GM19099 (cell line): Measurements from ENCODE around the gene UBE3B.

Experiments used
- POLR2A ChIP-seq: IDR thresholded peaks from 3 replicates; pipeline ENCODE4 v1.6.1; 2011; ENCODE audit warnings: low read depth; ENCODE audit not compliant: insufficient read length; ENCODE audit errors: extremely low read depth

UBE3B gene

DNA sequence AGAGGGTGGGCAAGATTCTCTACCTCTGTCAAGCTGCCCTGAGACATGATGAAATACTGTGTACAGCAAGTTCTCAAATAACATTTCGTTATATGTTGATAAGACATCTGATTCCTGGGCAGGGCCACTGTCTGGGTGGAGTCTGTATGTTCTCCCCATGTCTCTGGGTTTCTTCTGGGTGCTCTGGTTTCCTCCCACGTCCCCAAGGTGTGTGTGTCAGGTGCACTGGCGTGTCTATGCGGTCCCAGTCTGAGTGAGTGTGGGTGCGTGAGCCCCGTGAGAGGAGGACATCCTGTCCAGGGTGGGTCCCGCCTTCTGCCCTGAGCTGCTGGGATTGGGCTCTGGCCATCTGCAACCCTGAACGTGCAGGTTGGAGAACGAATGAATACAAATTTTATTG, 30.0 kb upstream of the UBE3B start:
- TF ChIP-seq POLR2A: no peak

DNA sequence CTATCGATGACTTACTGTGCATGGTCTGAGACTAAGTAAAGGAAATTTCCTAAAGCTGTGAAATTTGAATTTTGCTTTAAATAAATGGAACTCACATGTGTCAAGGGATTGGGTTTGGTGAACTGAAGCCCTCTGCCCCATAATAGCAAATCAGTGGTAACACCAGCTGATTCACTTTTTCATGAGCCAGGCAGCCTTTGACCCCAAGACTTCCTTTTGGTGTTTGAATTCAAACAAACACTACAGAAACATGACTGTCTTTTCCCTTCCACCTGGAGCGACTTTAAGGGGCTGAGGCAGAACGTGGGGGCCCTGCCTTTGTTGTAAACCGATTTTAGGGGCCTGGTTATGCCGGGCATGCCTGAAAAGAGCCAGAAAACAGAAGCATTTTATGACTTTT, 29.2 kb upstream of the UBE3B start:
- TF ChIP-seq POLR2A: no peak

DNA sequence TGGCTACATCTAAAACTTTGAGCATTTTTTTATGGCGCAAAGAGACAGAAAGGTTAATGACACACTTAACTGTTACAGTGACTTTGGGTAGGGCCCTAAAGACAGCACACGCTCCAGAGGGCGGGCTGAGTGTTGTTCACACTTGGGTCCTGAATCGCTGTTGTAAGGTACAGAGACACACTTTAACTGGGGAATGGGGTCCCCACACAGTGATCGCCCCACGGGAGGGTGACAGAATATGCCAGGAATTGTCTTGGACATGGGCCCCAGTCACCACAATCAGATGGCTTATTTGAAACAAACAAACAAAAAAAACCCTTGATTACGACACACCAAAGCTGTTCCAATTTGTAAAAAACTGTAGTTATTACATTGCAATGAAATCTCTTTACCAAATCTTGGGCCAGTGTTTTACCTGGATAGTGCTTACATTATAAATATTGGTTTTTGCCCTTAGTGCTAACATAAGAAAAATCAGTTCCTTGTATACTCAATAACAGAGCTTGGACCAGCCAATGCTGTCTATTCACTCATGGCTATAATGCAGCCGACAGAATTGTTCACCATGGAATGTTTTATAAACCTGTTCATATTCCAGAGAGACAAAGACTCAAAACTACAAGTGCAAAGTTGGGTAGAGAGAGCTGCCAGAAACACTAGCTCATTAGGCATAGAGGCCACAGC, 28.6 kb upstream of the UBE3B start:
- no peak for TF ChIP-seq POLR2A

DNA sequence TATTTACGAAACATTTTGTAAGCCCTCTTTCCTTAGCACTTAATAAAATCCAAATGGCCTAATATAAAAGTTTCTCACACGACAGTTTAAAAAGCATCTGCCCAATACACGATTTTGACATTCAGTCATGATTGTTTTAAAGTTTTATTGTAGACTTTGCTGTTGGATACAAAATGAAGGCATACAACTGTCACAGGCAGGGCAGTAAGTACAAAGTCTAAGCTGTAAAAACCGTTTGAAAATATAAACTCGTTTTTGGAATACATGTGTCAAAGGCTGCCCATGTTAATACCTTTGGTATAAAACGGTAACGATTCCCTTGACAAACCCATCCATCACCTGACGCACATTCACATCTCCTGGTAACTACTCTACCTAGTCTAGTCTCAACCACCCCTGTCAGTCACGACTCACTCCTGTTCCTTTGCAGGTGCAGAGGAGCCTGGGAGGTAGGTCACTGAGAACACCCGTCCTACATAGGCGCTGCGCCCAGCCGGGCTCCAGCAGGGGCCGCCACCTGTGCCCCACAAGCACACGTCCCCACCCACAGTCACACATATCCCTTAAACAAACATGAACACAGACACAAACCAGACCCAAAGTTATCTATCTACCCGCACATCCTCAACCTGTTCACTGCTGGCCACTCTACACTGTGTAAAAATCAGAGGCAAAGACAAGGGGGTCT, 27.4 kb upstream of the UBE3B start:
- no peak for TF ChIP-seq POLR2A

DNA sequence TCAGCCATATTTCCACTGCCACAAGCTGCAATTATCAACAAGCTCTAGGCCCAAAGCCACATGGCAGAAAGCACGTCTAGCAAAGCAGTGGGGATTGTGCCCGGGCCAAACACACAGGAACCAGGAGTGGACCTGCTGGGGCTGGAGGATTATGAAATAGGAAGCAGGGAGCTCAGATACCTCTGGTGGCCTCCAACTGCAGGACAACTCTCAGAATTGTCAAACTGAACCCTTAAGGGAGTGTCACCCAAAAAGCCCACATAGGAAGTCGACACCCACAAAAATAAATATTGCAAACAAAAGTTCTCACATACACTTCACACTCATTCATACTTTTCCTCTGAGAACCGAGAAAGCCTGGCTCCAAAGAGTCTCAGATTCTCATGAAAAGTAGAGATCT, 26.5 kb upstream of the UBE3B start:
- TF ChIP-seq POLR2A: no peak

DNA sequence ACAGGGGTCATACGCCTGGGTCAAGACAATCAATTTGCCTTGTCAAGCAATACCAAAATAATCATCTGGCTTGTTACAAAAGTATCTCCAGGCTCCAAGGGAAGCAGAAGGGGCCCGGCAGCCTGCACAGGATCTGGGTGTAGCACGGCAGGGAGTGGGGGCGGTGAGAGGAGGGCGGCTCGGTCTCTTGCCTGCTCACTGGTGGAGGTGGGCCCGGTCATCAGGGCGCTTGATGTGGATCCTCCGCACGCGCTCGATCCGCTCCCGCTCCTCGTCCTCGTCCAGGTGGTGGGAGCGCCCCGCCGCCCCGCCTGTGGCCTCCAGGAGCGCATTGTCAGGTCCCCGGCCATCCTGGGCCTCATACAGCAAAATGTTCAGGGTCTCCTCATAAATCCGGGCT, 26.0 kb upstream of the UBE3B start:
- no peak for TF ChIP-seq POLR2A

DNA sequence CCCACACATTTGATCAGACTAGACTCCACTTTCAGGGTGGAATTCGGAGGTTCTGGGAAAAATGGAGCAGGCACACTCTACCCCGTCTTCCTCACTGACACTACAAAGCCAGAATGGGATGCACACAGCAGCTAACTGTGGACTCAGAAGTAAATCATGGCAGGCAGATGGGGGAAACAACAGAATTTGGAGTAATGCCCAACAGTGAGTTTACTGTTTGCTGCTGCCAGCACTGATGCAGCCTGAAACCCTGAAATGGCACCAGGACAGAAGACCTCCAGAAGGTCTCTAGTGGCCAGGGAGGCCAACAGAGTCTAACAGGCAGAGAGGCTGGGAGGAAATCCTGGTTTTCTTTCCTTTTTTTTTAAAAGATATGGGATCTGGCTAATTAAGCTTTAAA, 24.9 kb upstream of the UBE3B start:
- no peak for TF ChIP-seq POLR2A

DNA sequence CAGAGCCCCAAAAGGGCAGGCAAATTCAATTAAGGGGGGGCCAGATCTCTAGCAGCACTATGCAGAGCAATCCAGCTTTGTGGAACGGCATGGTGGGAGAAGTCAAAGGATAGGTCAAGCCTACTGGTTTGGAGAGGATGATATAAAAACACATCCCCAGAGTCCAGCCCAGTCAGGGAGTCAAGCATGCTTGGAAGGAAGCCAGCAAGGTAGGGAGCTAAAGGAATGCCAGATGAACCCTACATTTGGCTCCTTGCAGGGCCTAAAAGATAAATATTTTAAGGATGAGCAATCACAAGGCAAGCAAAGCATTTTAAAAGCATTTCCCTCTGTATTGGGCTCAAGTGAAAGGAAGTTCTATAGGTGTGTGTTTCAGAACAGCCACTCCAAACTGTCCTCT, 21.7 kb upstream of the UBE3B start:
- TF ChIP-seq POLR2A: no peak

DNA sequence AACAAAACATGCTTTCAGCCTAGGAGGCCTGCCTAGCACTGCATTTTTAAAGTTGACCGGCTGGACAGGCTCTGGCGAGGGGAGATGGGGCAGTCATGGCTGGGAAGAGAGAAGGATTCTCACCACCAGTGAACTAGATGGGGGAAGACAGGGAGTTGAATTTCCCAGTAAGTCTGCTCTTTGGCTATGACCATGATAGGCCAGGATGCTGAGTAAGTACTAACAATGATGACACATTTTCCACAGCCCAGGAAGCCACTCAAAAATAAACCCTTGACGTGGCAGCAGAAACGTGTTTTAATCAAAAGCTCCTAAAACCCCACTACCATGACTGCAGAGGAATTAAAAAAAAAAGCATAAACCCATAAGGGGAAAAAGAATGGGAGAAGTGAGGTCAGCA, 19.3 kb upstream of the UBE3B start:
- no peak for TF ChIP-seq POLR2A

DNA sequence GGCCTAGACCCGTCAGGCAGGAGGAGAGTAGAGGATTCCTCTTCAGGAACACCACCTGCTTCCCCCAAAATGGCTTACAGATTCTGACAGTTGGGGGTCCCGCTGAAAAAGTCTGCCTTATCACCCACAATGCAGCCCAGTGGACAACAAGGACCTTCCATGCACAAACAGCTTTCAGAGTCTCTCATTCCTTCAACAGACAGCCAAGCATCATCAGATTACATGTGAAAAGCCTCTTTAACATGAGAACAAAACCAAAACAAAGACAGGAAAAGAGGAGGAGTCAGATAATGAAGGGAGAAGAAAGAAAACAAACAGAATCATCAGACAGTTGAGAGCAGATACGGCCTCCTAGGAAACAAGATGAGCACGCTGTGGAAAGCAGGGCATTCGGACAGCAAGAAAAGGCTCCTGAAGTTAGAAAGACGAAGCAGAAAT, 18.6 kb upstream of the UBE3B start:
- TF ChIP-seq POLR2A: no peak

DNA sequence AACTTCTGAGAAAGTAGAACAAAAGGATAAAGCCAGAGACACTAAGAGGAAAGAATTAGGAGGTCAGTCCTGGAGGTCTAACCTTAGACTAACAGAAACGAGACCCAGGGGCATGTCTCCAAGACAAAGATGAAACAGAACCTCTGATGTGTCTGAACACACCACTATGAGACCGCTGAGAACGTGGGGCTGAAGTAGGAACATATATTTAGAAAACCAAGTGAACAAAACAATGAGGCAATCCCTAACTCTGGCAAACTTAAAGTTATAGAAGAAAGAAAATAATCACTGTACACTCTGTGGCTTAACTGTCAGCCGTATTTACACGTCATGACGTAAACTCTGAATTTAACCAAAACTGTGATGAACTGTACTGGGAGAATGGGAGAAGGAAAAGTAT, 18.2 kb upstream of the UBE3B start:
- no peak for TF ChIP-seq POLR2A

DNA sequence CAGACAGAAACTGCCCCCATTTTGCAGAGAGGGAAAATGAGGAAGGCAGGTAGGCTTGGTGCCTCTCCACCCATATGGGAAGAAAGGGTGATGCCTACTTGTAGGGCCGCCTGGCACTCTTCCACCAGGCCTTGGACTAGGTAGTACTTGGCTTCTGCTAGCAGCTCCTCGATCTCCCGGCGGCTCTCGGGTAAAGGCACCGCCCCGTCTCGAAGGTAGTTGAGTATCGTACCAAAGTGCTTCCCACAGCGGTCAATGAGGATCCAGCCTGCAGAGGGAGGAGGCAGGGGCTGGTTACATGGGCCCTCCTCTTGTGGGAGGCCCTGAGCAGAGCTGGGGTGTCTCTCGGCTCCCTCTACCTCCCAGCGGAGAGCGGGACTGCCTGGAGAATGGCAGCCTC, 16.9 kb upstream of the UBE3B start:
- no peak for TF ChIP-seq POLR2A

DNA sequence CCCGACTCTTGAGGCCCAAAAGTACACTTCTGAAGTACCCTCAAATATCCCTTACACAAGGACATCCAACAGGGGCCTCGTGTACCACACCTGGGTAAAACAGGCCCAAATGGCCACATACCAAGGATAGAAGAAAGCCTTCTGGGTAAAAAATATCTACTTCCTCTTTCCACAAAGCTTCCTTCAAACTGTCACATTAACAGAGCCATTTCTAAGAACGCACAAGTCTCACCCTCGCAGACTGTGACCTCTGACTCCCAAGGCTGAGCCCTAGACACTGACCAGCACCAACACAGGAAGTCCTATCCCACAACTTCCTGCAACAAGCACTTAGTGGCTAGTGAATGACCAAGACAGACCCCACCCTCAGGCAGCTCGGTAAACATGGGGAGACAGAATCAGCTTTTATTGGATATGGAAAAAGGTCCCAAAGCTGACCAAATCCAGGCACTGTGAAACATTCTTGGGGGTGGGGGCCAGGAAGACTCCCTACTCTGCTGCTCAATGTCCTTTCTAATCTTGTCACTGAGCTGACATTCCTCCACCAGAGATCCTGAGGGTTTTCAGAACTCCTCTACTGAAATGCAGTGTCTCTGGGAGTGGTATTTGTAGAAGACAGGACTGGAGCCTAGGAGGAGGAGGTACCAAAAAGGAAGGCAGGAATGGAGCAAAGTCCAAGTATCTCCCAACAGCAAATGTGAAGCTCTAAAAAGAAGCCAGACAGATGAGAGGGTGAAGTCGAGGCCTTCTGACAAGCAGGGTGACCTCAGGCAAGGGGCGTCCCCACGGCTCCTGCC, 16.2 kb upstream of the UBE3B start:
- TF ChIP-seq POLR2A: no peak

DNA sequence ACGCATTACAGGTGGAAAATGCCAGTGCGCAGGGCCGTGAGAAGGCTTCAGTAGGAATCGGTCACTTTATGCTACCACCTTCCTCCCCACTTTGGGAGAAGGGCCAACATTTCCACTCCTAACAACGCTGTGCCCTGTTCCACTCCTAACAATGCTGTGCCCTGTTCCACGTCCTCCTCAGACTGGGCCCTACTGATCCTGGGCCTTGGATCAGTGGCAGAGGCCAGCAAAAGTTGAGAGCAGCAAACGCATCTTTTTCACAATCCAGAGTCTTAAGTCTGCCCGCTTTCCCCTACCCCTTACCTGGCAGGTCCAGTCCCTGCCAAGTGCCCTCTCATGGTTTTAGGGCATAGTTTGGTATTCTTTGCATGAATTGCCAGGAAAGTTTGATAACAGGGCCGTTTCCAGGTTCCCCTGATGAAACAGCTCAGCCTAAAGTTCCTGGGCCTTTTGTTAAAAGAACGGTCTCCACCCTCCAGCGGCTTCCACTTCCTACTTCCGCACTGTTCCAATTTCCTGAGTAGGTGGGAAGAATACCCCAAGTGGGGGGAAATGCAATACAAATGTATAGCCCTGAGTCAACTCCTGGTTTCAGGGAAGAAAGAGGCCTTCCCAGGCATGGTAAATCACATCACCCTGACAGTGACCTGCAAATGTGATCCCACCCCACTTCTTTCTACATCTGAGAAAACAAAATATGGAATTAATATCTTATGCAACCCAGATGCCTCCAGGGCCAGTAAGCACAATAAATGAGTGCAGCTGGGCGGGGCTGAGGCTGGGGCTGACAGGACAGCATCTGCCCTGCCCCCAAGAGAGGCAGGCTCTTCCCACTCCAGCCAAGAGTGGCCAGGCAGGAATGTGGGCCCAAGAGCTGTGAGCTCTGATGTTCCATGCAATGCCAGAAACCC, 15.3 kb upstream of the UBE3B start:
- no peak for TF ChIP-seq POLR2A
